ENCODE data around the gene RNF214. TPM values are rescaled to one million over a fixed set of nuclear protein-coding genes. Genes with fewer than 3 reads are reported as not detected.

RNF214 gene
- total and polyA plus RNA-seq, 2 donors (not counting 1 experiment from before 2014, with no cell fraction given) = 16.0 to 36.1 TPM

GRCh38 chr11:117191680-117192400, 40.6 kb upstream of the RNF214 start:
- H3K9me3 ChIP-seq (ENCODE audit: control extremely low read depth in 1 of 3, control insufficient read depth in 2 of 3, insufficient read depth in 1 of 3, low read length in 2 of 3) = no peaks in the 10 kb centered on the region
- TF ChIP-seq, protein P1, sequence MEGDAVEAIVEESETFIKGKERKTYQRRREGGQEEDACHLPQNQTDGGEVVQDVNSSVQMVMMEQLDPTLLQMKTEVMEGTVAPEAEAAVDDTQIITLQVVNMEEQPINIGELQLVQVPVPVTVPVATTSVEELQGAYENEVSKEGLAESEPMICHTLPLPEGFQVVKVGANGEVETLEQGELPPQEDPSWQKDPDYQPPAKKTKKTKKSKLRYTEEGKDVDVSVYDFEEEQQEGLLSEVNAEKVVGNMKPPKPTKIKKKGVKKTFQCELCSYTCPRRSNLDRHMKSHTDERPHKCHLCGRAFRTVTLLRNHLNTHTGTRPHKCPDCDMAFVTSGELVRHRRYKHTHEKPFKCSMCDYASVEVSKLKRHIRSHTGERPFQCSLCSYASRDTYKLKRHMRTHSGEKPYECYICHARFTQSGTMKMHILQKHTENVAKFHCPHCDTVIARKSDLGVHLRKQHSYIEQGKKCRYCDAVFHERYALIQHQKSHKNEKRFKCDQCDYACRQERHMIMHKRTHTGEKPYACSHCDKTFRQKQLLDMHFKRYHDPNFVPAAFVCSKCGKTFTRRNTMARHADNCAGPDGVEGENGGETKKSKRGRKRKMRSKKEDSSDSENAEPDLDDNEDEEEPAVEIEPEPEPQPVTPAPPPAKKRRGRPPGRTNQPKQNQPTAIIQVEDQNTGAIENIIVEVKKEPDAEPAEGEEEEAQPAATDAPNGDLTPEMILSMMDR (IDR thresholded peaks at IDR 0.05) = no peak
- TF ChIP-seq EZH2 (IDR thresholded peaks at IDR 0.05; ENCODE audit: borderline replicate concordance, insufficient read depth, low read depth, low read length, poor library complexity, severe bottlenecking) = no peak
- no peak overlapping the region for H3K9ac ChIP-seq (ENCODE audit: low read length)
- no peaks in the 10 kb centered on the region for H3K27me3 Mint-ChIP-seq
- POLR2A ChIA-PET = no interaction called here
- CTCF ChIA-PET = interaction anchor here (1.0 to 2.5 kb wide), 3 partner anchors 11 to 35 kb away, joined by 4 to 8 read pairs (median 7); no protein-coding TSS in a partner anchor
- H3K4me2 ChIP-seq (replicated peaks; ENCODE audit: low read depth, low read length, poor library complexity, severe bottlenecking) = no peak overlapping the region
- no peaks in the 10 kb centered on the region for H3K27me3 ChIP-seq (replicated peaks in 1 of 4; ENCODE audit: control extremely low read depth in 1 of 4, control insufficient read depth in 3 of 4, insufficient read depth in 4 of 4, low read length in 3 of 4)
- H4K20me1 ChIP-seq (ENCODE audit: control insufficient read depth, insufficient read depth, low read length, poor library complexity, severe bottlenecking) = no peaks in the 10 kb centered on the region
- H3K27ac Mint-ChIP-seq = peak overlapping the region; percentile 74
- H3K36me3 ChIP-seq (replicated peaks in 1 of 2; ENCODE audit: control extremely low read depth in 1 of 2, control insufficient read depth in 1 of 2, extremely low read depth in 1 of 2, insufficient read depth in 2 of 2, low read length in 1 of 2) = peaks cover 0 to 80% of the 10 kb centered on the region in 2 experiments
- no peak for ATAC-seq (ENCODE audit: low read depth)
- peaks cover 53% of the 10 kb centered on the region for H3K4me1 Mint-ChIP-seq
- no peak overlapping the region for H2AFZ ChIP-seq (ENCODE audit: insufficient read depth, low read depth, low read length, poor library complexity, severe bottlenecking)
- DNase-seq = no peak
- H3K4me3 ChIP-seq (ENCODE audit: control extremely low read depth in 1 of 5, extremely low read depth in 1 of 5, insufficient read depth in 1 of 5, low read depth in 2 of 5, low read length in 4 of 5) = no peak overlapping the region
- peaks cover 46% of the 10 kb centered on the region for H3K79me2 ChIP-seq (ENCODE audit: control insufficient read depth, insufficient read depth, low read length)
- no peak overlapping the region for H3K4me3 Mint-ChIP-seq
- no peaks in the 10 kb centered on the region for H3K9me3 Mint-ChIP-seq (ENCODE audit: insufficient read depth)
- 96% methylated on average over 22 of the region's 26 CpGs for WGBS (ENCODE audit: insufficient coverage)
- H3K4me1 ChIP-seq (ENCODE audit: control insufficient read depth in 2 of 2, insufficient read depth in 2 of 2, low read length in 2 of 2) = peaks cover 37 to 55% of the 10 kb centered on the region in 2 donors
- intact Hi-C loops (cut with micrococcal nuclease) = no loop called here
- H3K27ac ChIP-seq (ENCODE audit: low read length in 2 of 2) = peak overlapping the region in 1 of 2 donors; percentile 7

- Histone ChIP-seq H3K36me3 (replicated peaks in 1 of 2; ENCODE audit: control extremely low read depth in 1 of 2, control insufficient read depth in 1 of 2, extremely low read depth in 1 of 2, insufficient read depth in 2 of 2, low read length in 1 of 2) (peaks cover 0 to 76% of the 10 kb centered on the region in 2 experiments), H2AFZ (ENCODE audit: insufficient read depth, low read depth, low read length, poor library complexity, severe bottlenecking) (no peak overlapping the region), H3K27ac (ENCODE audit: low read length in 2 of 2) (peak overlapping the region in 1 of 2 donors; percentile 7), H3K4me3 (ENCODE audit: control extremely low read depth in 1 of 5, extremely low read depth in 1 of 5, insufficient read depth in 1 of 5, low read depth in 2 of 5, low read length in 4 of 5) (no peak overlapping the region), H3K79me2 (ENCODE audit: control insufficient read depth, insufficient read depth, low read length) (peaks cover 40% of the 10 kb centered on the region), H3K27me3 (replicated peaks in 1 of 4; ENCODE audit: control extremely low read depth in 1 of 4, control insufficient read depth in 3 of 4, insufficient read depth in 4 of 4, low read length in 3 of 4) (no peaks in the 10 kb centered on the region), H3K4me2 (replicated peaks; ENCODE audit: low read depth, low read length, poor library complexity, severe bottlenecking) (no peak overlapping the region), H3K9me3 (ENCODE audit: control extremely low read depth in 1 of 3, control insufficient read depth in 2 of 3, insufficient read depth in 1 of 3, low read length in 2 of 3) (no peaks in the 10 kb centered on the region), H3K9ac (ENCODE audit: low read length) (no peak overlapping the region), H3K4me1 (ENCODE audit: control insufficient read depth in 2 of 2, insufficient read depth in 2 of 2, low read length in 2 of 2) (peaks cover 31 to 49% of the 10 kb centered on the region in 2 donors), H4K20me1 (ENCODE audit: control insufficient read depth, insufficient read depth, low read length, poor library complexity, severe bottlenecking) (no peaks in the 10 kb centered on the region)
- Mint-ChIP-seq H3K4me1 (peaks cover 49% of the 10 kb centered on the region), H3K9me3 (ENCODE audit: insufficient read depth) (no peaks in the 10 kb centered on the region), H3K27ac (peak overlapping the region; percentile 74), H3K27me3 (no peaks in the 10 kb centered on the region), H3K4me3 (no peak overlapping the region)
- WGBS (ENCODE audit: insufficient coverage) = 99% methylated on average over 17 of the region's 17 CpGs
- no peak for TF ChIP-seq EZH2 (IDR thresholded peaks at IDR 0.05; ENCODE audit: borderline replicate concordance, insufficient read depth, low read depth, low read length, poor library complexity, severe bottlenecking)
- TF ChIP-seq, protein P1 (IDR thresholded peaks at IDR 0.05) = no peak
- ATAC-seq (ENCODE audit: low read depth) (no peak), DNase-seq (no peak)
- CTCF ChIA-PET = interaction anchor here (1.7 kb wide), 1 partner anchor 11 kb away, joined by 7 read pairs; no protein-coding TSS in a partner anchor
- POLR2A ChIA-PET = interaction anchor here (0.5 kb wide), 1 partner anchor 49 kb away, joined by 6 read pairs; no protein-coding TSS in a partner anchor
- intact Hi-C loops (cut with micrococcal nuclease) = no loop called here
These were observed 40.0 kb upstream of the RNF214 start for GRCh38 chr11:117192401-117192875.
